GM18861 (cell line): ENCODE data around the gene TMEM256.
"Not testable (repeated sequence)": the region's sequence is repeated elsewhere in the genome, so short reads cannot be mapped to it uniquely, and the experiment has no call there.

Experiments
- ATAC-seq: cut with Tn5 transposase; IDR thresholded peaks from one replicate; pipeline ENCODE4 v1.9.1; 2021; ENCODE audit not compliant: unreplicated experiment

TMEM256 gene

GRCh38 chr17:7384489-7385081 is 19.3 kb downstream of the TMEM256 start:
- no peak for ATAC-seq

- ATAC-seq: no peak
Measured at GRCh38 chr17:7383742-7384488, 20.0 kb downstream of the TMEM256 start.

GRCh38 chr17:7383371-7383741 is 20.5 kb downstream of the TMEM256 start:
- no peak for ATAC-seq

- no peak for ATAC-seq
Measured at GRCh38 chr17:7382901-7383300, 21.0 kb downstream of the TMEM256 start.

GRCh38 chr17:7380855-7381683 is 22.8 kb downstream of the TMEM256 start, which contains the start of gene TNK1:
TNK1 (plus strand) TSS chr17:7381089; CDS start chr17:7382927, 1,838 bp downstream.
- ATAC-seq: no peak

- ATAC-seq: no peak
Measured at GRCh38 chr17:7380321-7380720, 23.6 kb downstream of the TMEM256 start.

- ATAC-seq: no peak
Measured at GRCh38 chr17:7379134-7379533, 24.8 kb downstream of the TMEM256 start.

- no peak for ATAC-seq
Measured at GRCh38 chr17:7374353-7374752, 29.5 kb downstream of the TMEM256 start.

- ATAC-seq: no peak
Measured at GRCh38 chr17:7370853-7371252, 33.0 kb downstream of the TMEM256 start.

- no peak for ATAC-seq
Measured at GRCh38 chr17:7369825-7370224, 34.1 kb downstream of the TMEM256 start.

- ATAC-seq: not testable (repeated sequence)
Measured at GRCh38 chr17:7368599-7368994, 35.3 kb downstream of the TMEM256 start.

- no peak for ATAC-seq
Measured at GRCh38 chr17:7367918-7368598, 35.8 kb downstream of the TMEM256 start.

- no peak for ATAC-seq
Measured at GRCh38 chr17:7367083-7367482, 36.8 kb downstream of the TMEM256 start.

GRCh38 chr17:7365963-7366362 is 37.9 kb downstream of the TMEM256 start:
- ATAC-seq: not testable (repeated sequence)

- no peak for ATAC-seq
Measured at GRCh38 chr17:7363311-7363710, 40.6 kb downstream of the TMEM256 start.

- no peak for ATAC-seq
Measured at GRCh38 chr17:7361906-7362305, 42.0 kb downstream of the TMEM256 start.

GRCh38 chr17:7357381-7357780 is 46.5 kb downstream of the TMEM256 start:
- ATAC-seq: no peak

GRCh38 chr17:7356756-7357155 is 47.1 kb downstream of the TMEM256 start:
- no peak for ATAC-seq

- ATAC-seq: no peak
Measured at GRCh38 chr17:7356072-7356549, 47.8 kb downstream of the TMEM256 start.

- ATAC-seq: no peak
Measured at GRCh38 chr17:7355573-7355972, 48.3 kb downstream of the TMEM256 start.

- ATAC-seq: no peak
Measured at GRCh38 chr17:7355053-7355452, 48.8 kb downstream of the TMEM256 start, which contains the start of gene TMEM95. TMEM95 (plus strand) TSS chr17:7355156; CDS start chr17:7355205, 49 bp downstream.
